ENCODE measurements around the gene NAV2.

The NAV2 gene

GRCh38 chr11:19962053-19962800 is 249.6 kb downstream of the NAV2 start:
- no peak for DNase-seq

GRCh38 chr11:19962801-19963175 is 250.2 kb downstream of the NAV2 start:
- DNase-seq = no peak

GRCh38 chr11:19963697-19964387 is 251.2 kb downstream of the NAV2 start:
- DNase-seq = peak; percentile 13

- no peak for DNase-seq
These were observed 253.8 kb downstream of the NAV2 start for GRCh38 chr11:19966441-19966840.

GRCh38 chr11:19966927-19967326 is 254.3 kb downstream of the NAV2 start:
- DNase-seq = no peak

GRCh38 chr11:19967787-19968186 is 255.2 kb downstream of the NAV2 start:
- DNase-seq = no peak

- peak; percentile 68 for DNase-seq
These were observed 256.2 kb downstream of the NAV2 start for GRCh38 chr11:19968860-19969259.

GRCh38 chr11:19970944-19971343 is 258.3 kb downstream of the NAV2 start:
- no peak for DNase-seq

- DNase-seq = no peak
These were observed 259.5 kb downstream of the NAV2 start for GRCh38 chr11:19972091-19972490.

GRCh38 chr11:19972651-19973050 is 260.0 kb downstream of the NAV2 start:
- DNase-seq = no peak

GRCh38 chr11:19973136-19973635 is 260.5 kb downstream of the NAV2 start:
- DNase-seq = no peak

GRCh38 chr11:19974886-19975285 is 262.2 kb downstream of the NAV2 start:
- DNase-seq = no peak

- DNase-seq = no peak
These were observed 262.9 kb downstream of the NAV2 start for GRCh38 chr11:19975414-19975990.

- DNase-seq = no peak
These were observed 263.8 kb downstream of the NAV2 start for GRCh38 chr11:19976281-19976941.

- DNase-seq = no peak
These were observed 265.3 kb downstream of the NAV2 start for GRCh38 chr11:19977941-19978340.

- no peak for DNase-seq
These were observed 266.3 kb downstream of the NAV2 start for GRCh38 chr11:19978668-19979518.

- DNase-seq = no peak
These were observed 266.8 kb downstream of the NAV2 start for GRCh38 chr11:19979519-19979845.

GRCh38 chr11:19980388-19980787 is 267.8 kb downstream of the NAV2 start:
- no peak for DNase-seq

- peak; percentile 16 for DNase-seq
These were observed 268.5 kb downstream of the NAV2 start for GRCh38 chr11:19980957-19981669.

GRCh38 chr11:19982774-19983495 is 270.3 kb downstream of the NAV2 start:
- no peak for DNase-seq

GRCh38 chr11:19984048-19984742 is 271.6 kb downstream of the NAV2 start:
- no peak for DNase-seq
